ENCODE measurements around the gene WIPF2.

DNA sequence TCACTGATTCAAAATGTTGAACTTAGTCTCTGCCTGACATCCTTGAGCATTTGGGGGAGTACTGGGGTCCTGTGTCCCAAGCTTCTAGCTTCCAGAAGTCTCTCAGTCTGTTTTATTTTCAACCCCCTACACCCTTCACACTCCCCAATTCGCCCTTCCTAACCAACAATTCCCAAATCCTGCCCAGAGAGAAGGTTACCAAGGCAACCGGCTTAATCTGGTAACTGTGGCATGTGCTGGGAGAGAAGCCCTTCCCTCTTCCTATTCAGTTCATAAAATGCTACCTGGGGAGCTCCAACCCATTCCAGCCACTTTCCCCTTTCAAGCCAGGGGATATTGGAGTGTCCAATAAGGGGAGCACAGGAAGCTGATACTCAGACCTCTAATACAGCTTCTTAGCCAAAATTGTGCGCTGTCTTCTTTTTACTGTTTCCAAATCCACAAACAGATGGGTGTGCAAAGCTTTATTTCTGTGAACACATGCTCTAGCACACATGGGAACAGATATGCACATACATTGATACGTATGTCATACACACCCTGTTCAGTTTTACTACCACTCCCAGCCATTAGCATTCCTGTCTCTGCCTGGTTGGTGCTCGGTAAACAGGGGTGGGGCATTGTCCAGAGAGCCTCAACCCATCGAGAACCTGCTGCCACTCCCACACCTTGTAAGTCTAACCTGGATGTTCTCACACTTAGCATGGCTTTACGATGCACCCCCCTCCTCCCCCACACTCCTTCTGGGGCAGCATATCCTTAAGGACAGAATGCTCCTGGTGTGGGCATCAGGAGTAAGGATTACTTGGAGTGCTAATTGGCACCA is 43.0 kb upstream of the WIPF2 start:
- TF ChIP-seq, protein P1, sequence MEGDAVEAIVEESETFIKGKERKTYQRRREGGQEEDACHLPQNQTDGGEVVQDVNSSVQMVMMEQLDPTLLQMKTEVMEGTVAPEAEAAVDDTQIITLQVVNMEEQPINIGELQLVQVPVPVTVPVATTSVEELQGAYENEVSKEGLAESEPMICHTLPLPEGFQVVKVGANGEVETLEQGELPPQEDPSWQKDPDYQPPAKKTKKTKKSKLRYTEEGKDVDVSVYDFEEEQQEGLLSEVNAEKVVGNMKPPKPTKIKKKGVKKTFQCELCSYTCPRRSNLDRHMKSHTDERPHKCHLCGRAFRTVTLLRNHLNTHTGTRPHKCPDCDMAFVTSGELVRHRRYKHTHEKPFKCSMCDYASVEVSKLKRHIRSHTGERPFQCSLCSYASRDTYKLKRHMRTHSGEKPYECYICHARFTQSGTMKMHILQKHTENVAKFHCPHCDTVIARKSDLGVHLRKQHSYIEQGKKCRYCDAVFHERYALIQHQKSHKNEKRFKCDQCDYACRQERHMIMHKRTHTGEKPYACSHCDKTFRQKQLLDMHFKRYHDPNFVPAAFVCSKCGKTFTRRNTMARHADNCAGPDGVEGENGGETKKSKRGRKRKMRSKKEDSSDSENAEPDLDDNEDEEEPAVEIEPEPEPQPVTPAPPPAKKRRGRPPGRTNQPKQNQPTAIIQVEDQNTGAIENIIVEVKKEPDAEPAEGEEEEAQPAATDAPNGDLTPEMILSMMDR (IDR thresholded peaks at IDR 0.05) = no peak
- TF ChIP-seq POLR2A (IDR thresholded peaks at IDR 0.05; ENCODE audit: low read depth) (no peak), POLR2AphosphoS5 (IDR thresholded peaks at IDR 0.05) (no peak), EP300 (IDR thresholded peaks at IDR 0.05) (no peak)
